A549 (cell line): Measurements from ENCODE around the gene PDHX.
"Not testable (repeated sequence)": the region's sequence is repeated elsewhere in the genome, so short reads cannot be mapped to it uniquely, and the experiment has no call there.

ENCODE experiments used
- CTCF ChIP-seq: fragments of >200 bp; sonication (Bioruptor Twin); formaldehyde crosslinking; IDR thresholded peaks from 3 replicates; pipeline ENCODE4 v1.5.1; 2016
- KDM5A ChIP-seq: fragments of 200-600 bp; sonication (generic); IDR thresholded peaks from 2 replicates; pipeline ENCODE4 v1.6.1; 2016; ENCODE audit warnings: antibody characterized with exemption, mild to moderate bottlenecking
- POLR2A ChIP-seq: IDR thresholded peaks from 2 replicates; pipeline ENCODE4 v1.6.1; 2012; ENCODE audit warnings: mild to moderate bottlenecking, low read length

GRCh38 chr11:34913556-34913955 lies 2.9 kb upstream of the PDHX start:
- not testable (repeated sequence) for TF ChIP-seq CTCF, KDM5A, POLR2A
